HL-60 (cell line): ENCODE results near the gene CD7.

Experiments used
- DNase-seq, 2 experiments: peaks; one replicate each; pipeline ENCODE4 v3.0.0-alpha.2; 2010 to 2020; ENCODE audit warnings: low read depth in 1 of 2, low spot score in 1 of 2
- H3K27ac ChIP-seq: fragments of 250-450 bp; sonication (Bioruptor Pico); replicated peaks from 2 replicates; pipeline ENCODE4 v1.5.1; 2020; ENCODE audit warnings: mild to moderate bottlenecking, moderate library complexity
- H3K27me3 ChIP-seq: fragments of 250-450 bp; sonication (Bioruptor Pico); 2 replicates; pipeline ENCODE4 v1.5.1; 2021; ENCODE audit warnings: mild to moderate bottlenecking, moderate library complexity; ENCODE audit not compliant: insufficient read depth, poor library complexity, severe bottlenecking
- H3K4me3 ChIP-seq: replicated peaks from 2 replicates; pipeline ENCODE4 v1.5.1; 2011; ENCODE audit warnings: mild to moderate bottlenecking, control low read depth, low read length; ENCODE audit not compliant: insufficient read depth
- CTCF ChIP-seq: IDR thresholded peaks from one replicate; pipeline ENCODE4 v1.5.1; 2011; ENCODE audit warnings: low read length, control low read depth, inconsistent platforms; ENCODE audit not compliant: insufficient read depth
- GABPA ChIP-seq: IDR thresholded peaks from 2 replicates; pipeline ENCODE4 v1.6.1; 2012; ENCODE audit warnings: low read depth
- POLR2AphosphoS5 ChIP-seq: IDR thresholded peaks from 2 replicates; pipeline ENCODE4 v1.6.1; 2012; ENCODE audit warnings: low read depth
- SPI1 ChIP-seq: IDR thresholded peaks from 2 replicates; pipeline ENCODE4 v1.6.1; 2012; ENCODE audit warnings: low read depth, mild to moderate bottlenecking, borderline replicate concordance
- TF ChIP-seq, protein P1 (sequence below): IDR thresholded peaks from 2 replicates; pipeline ENCODE4 v1.6.1; 2012; ENCODE audit warnings: low read depth; ENCODE audit not compliant: insufficient replicate concordance

CD7 gene

DNA sequence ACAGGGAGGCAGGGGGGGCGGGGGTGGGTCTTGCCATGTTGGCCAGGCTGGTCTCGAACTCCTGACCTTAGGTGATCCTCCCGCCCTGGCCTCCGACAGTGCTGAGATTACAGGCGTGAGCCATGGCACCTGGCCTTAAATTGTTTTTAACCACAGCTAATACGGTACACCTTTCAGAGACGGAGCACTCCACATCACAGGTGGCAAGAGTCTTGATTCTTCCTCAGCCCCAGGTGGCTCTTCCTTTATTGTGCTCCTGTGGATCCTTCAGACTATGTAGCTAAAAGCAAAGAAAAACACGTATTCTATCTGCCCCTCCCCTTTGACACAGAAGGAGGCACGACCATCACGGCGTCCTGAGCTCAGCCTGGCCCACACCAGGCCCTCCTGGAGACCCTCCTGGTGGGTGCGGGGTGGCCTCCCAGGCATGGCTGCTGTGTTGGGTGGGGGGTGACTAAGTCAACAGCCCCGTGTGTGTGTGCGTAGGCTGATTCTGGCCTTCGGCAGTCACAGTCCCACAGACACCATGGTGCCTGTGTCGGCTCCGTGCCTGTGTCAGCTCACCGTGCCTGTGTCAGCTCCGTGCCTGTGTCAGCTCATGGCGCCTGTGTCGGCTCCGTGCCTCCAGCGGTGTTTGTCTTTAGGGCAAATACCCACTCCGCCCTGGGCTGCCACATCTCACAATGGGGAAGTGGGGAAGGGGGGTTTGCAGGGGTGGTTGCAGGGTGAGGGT is 26.9 kb upstream of the CD7 start:
- TF ChIP-seq GABPA (no peak), POLR2AphosphoS5 (no peak), SPI1 (peak; percentile 46; the same call in 1 of the 2 replicates), CTCF (no peak)
- TF ChIP-seq, protein P1, sequence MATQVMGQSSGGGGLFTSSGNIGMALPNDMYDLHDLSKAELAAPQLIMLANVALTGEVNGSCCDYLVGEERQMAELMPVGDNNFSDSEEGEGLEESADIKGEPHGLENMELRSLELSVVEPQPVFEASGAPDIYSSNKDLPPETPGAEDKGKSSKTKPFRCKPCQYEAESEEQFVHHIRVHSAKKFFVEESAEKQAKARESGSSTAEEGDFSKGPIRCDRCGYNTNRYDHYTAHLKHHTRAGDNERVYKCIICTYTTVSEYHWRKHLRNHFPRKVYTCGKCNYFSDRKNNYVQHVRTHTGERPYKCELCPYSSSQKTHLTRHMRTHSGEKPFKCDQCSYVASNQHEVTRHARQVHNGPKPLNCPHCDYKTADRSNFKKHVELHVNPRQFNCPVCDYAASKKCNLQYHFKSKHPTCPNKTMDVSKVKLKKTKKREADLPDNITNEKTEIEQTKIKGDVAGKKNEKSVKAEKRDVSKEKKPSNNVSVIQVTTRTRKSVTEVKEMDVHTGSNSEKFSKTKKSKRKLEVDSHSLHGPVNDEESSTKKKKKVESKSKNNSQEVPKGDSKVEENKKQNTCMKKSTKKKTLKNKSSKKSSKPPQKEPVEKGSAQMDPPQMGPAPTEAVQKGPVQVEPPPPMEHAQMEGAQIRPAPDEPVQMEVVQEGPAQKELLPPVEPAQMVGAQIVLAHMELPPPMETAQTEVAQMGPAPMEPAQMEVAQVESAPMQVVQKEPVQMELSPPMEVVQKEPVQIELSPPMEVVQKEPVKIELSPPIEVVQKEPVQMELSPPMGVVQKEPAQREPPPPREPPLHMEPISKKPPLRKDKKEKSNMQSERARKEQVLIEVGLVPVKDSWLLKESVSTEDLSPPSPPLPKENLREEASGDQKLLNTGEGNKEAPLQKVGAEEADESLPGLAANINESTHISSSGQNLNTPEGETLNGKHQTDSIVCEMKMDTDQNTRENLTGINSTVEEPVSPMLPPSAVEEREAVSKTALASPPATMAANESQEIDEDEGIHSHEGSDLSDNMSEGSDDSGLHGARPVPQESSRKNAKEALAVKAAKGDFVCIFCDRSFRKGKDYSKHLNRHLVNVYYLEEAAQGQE: no peak
- H3K4me3 ChIP-seq: no peak overlapping the region
- H3K27me3 ChIP-seq: no peaks in the 10 kb centered on the region
- no peak overlapping the region for H3K27ac ChIP-seq
- no peak for DNase-seq

- TF ChIP-seq, protein P1: no peak
- TF ChIP-seq POLR2AphosphoS5: no peak
- no peaks in the 10 kb centered on the region for H3K27me3 ChIP-seq
- H3K4me3 ChIP-seq: no peak overlapping the region
- no peak overlapping the region for H3K27ac ChIP-seq
- DNase-seq: no peak
These were observed 26.2 kb upstream of the CD7 start for GRCh38 chr17:82343560-82343959.

GRCh38 chr17:82342361-82343079 is 25.1 kb upstream of the CD7 start:
- Histone ChIP-seq H3K4me3 (no peak overlapping the region), H3K27me3 (no peaks in the 10 kb centered on the region), H3K27ac (no peak overlapping the region)
- no peak for DNase-seq
- TF ChIP-seq SPI1 (no peak), GABPA (no peak), POLR2AphosphoS5 (no peak), CTCF (no peak)
- TF ChIP-seq, protein P1: no peak
